Duodenal mucosa (tissue), 2 donors: ENCODE measurements around the gene GPD1L.

ENCODE experiments used
- H3K27ac ChIP-seq: one replicate; pipeline ENCODE4 v1.7.0; 2013; ENCODE audit warnings: low read depth, low read length
- H3K27me3 ChIP-seq, 2 donors: one replicate each; pipeline ENCODE4 v1.7.0; 2013; ENCODE audit warnings: low read length in 2 of 2, control low read depth in 1 of 2; ENCODE audit not compliant: insufficient read depth in 2 of 2, control insufficient read depth in 1 of 2
- H3K36me3 ChIP-seq, 2 donors: one replicate each; pipeline ENCODE4 v1.7.0; 2013; ENCODE audit warnings: low read length in 2 of 2, control low read depth in 1 of 2; ENCODE audit not compliant: insufficient read depth in 2 of 2, control insufficient read depth in 1 of 2
- H3K4me1 ChIP-seq, 2 donors: one replicate each; pipeline ENCODE4 v1.7.0; 2013; ENCODE audit warnings: low read length in 2 of 2, control low read depth in 1 of 2; ENCODE audit not compliant: insufficient read depth in 2 of 2, control insufficient read depth in 1 of 2
- H3K4me3 ChIP-seq, 2 donors: one replicate each; pipeline ENCODE4 v1.7.0; 2013; ENCODE audit warnings: low read length in 2 of 2, low read depth in 1 of 2
- H3K9ac ChIP-seq, 2 donors: one replicate each; pipeline ENCODE4 v1.7.0; 2013; ENCODE audit warnings: low read length in 2 of 2, low read depth in 1 of 2
- H3K9me3 ChIP-seq, 2 donors: one replicate each; pipeline ENCODE4 v1.7.0; 2013; ENCODE audit warnings: low read length in 2 of 2, control low read depth in 1 of 2; ENCODE audit not compliant: control insufficient read depth in 1 of 2

GPD1L gene

DNA sequence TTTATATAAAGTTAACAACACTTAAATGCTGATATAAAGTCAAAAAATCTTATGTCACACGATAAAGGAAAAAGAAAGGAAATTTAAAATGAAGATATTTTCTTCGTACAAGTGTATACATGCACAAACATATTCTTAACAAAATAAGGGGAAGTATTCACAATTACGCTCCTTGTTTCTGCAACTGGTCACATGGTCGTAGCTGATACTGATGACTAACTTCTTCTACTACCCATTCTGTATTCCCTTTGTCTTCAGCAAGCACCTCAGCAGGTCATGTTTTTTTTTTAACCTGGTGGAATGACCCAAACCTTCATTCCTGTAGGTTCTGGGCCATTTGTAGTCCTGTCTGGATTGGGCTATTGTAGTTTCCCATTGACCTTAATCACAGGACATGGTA lies 102.0 kb downstream of the GPD1L start:
- no peaks in the 10 kb centered on the region for H3K4me1 ChIP-seq
- H3K9me3 ChIP-seq, result no peaks in the 10 kb centered on the region
- H3K36me3 ChIP-seq, result no peaks in the 10 kb centered on the region
- H3K9ac ChIP-seq, result no peak overlapping the region
- no peaks in the 10 kb centered on the region for H3K27me3 ChIP-seq
- no peak overlapping the region for H3K27ac ChIP-seq
- H3K4me3 ChIP-seq, result no peak overlapping the region

DNA sequence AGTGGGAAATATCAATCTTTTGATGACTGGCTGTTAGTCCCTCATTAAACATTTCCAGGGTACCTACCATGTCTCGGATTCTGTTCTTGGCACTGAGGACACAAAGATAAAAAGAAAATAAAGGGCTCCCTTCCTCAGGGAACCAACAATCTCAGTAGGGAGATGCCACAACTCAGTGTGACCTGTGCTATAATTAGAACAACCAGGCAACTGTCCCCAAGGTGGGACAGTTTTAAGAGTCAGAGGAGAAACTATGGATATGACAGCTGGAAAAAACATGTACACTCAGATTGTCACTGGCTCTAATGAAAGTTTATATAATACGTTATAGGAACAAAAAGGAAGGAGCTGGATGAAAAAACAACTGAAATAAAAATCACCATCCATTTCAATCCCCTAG lies 108.8 kb downstream of the GPD1L start:
- H3K4me3 ChIP-seq, result no peak overlapping the region
- peaks cover 8 to 11% of the 10 kb centered on the region in 2 donors for H3K9me3 ChIP-seq
- H3K9ac ChIP-seq, result no peak overlapping the region
- peaks cover 0 to 7% of the 10 kb centered on the region in 2 donors for H3K4me1 ChIP-seq
- H3K36me3 ChIP-seq, result no peaks in the 10 kb centered on the region
- H3K27ac ChIP-seq, result no peak overlapping the region
- no peaks in the 10 kb centered on the region for H3K27me3 ChIP-seq

- H3K36me3 ChIP-seq, result no peaks in the 10 kb centered on the region
- H3K4me1 ChIP-seq, result peaks cover 0 to 7% of the 10 kb centered on the region in 2 donors
- peaks cover 8 to 11% of the 10 kb centered on the region in 2 donors for H3K9me3 ChIP-seq
- H3K27ac ChIP-seq, result no peak overlapping the region
- H3K27me3 ChIP-seq, result no peaks in the 10 kb centered on the region
- H3K9ac ChIP-seq, result no peak overlapping the region
- H3K4me3 ChIP-seq, result no peak overlapping the region
Measured at GRCh38 chr3:32216172-32216783, 109.9 kb downstream of the GPD1L start.

DNA sequence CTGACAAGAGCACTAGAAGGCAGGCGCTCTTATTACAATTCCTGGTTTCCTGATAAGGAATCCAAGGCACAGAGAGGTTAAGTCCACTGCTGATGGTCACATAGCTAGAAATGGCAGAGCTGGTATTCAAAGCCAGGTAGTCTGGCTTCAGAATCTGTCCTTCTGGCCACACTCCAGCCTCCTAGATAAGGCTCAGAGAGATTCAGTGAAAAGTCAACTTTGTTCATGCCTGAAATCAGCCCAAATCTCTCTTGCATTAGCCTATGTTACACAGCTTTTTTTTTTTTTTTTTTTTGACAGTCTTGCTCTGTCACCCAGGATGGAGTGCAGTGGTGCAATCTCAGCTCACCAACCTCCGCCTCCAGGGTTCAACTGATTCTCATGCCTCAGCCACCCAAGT lies 110.9 kb downstream of the GPD1L start:
- H3K27ac ChIP-seq, result no peak overlapping the region

More for the DNA sequence above, 110.9 kb downstream of the GPD1L start:
- no peaks in the 10 kb centered on the region for H3K27me3 ChIP-seq
- peaks cover 0 to 7% of the 10 kb centered on the region in 2 donors for H3K4me1 ChIP-seq
- H3K36me3 ChIP-seq, result no peaks in the 10 kb centered on the region
- no peak overlapping the region for H3K4me3 ChIP-seq
- H3K9ac ChIP-seq, result no peak overlapping the region
- peaks cover 8 to 11% of the 10 kb centered on the region in 2 donors for H3K9me3 ChIP-seq
